ENCODE measurements around the gene RGPD3.

- TF ChIP-seq ZBTB7A (IDR thresholded peaks at IDR 0.05; ENCODE audit: borderline replicate concordance, control insufficient read depth, low read depth, low read length) (no peak), SAFB2 (IDR thresholded peaks at IDR 0.05; ENCODE audit: borderline replicate concordance, low read depth, low read length, severe bottlenecking) (no peak), CTCF (IDR thresholded peaks at IDR 0.05 in 2 of 3, conservative IDR thresholded peaks at IDR 0.05 in 1 of 3; ENCODE audit: insufficient read depth in 2 of 3, low read depth in 1 of 3, low read length in 3 of 3) (no peak), HMG20B (CRISPR knock-in tag; IDR thresholded peaks at IDR 0.05) (no peak), KAT8 (IDR thresholded peaks at IDR 0.05; ENCODE audit: low read depth) (no peak), ZBTB26 (CRISPR knock-in tag; IDR thresholded peaks at IDR 0.05) (no peak), RBBP5 (IDR thresholded peaks at IDR 0.05; ENCODE audit: borderline replicate concordance, insufficient read depth, low read length, poor library complexity, severe bottlenecking) (no peak)
Observed at GRCh38 chr2:106517329-106517728, 49.1 kb upstream of the RGPD3 start.
